GM12872 (cell line): ENCODE measurements around the gene SLC44A4.

Experiments
- CTCF ChIP-seq: IDR thresholded peaks from 3 replicates; pipeline ENCODE4 v1.5.1; 2011; ENCODE audit warnings: low read depth, mild to moderate bottlenecking, low read length, moderate library complexity; ENCODE audit not compliant: insufficient read depth

Gene SLC44A4

GRCh38 chr6:31918069-31918720, 39.4 kb upstream of the SLC44A4 start:
- no peak for TF ChIP-seq CTCF

GRCh38 chr6:31915756-31916155, 37.0 kb upstream of the SLC44A4 start:
- TF ChIP-seq CTCF: no peak

GRCh38 chr6:31915351-31915750, 36.6 kb upstream of the SLC44A4 start:
- no peak for TF ChIP-seq CTCF

GRCh38 chr6:31911826-31912585, 33.2 kb upstream of the SLC44A4 start:
- no peak for TF ChIP-seq CTCF

GRCh38 chr6:31908791-31909190, 30.0 kb upstream of the SLC44A4 start:
- no peak for TF ChIP-seq CTCF

GRCh38 chr6:31907158-31907813, 28.5 kb upstream of the SLC44A4 start:
- no peak for TF ChIP-seq CTCF

- no peak for TF ChIP-seq CTCF
Observed at GRCh38 chr6:31906122-31906521, 27.3 kb upstream of the SLC44A4 start.
